WERI-Rb-1 (cell line): ENCODE data around the gene HBP1.
"Not testable (repeated sequence)": the region's sequence is repeated elsewhere in the genome, so short reads cannot be mapped to it uniquely, and the experiment has no call there.

Source experiments
- DNase-seq: peaks from one replicate; pipeline ENCODE4 v3.0.0-alpha.2; 2020
- H3K27ac ChIP-seq: fragments of 250-450 bp; sonication (Bioruptor Pico); 2 replicates; pipeline ENCODE4 v1.5.1; 2020; ENCODE audit warnings: mild to moderate bottlenecking, moderate library complexity
- H3K27me3 ChIP-seq: fragments of 250-450 bp; sonication (Bioruptor Pico); 2 replicates; pipeline ENCODE4 v1.5.1; 2021; ENCODE audit warnings: mild to moderate bottlenecking, low read depth, moderate library complexity; ENCODE audit not compliant: insufficient read depth, severe bottlenecking
- H3K36me3 ChIP-seq: fragments of 250-450 bp; sonication (Bioruptor Pico); 2 replicates; pipeline ENCODE4 v1.5.1; 2020; ENCODE audit warnings: mild to moderate bottlenecking, moderate library complexity
- H3K4me3 ChIP-seq: 2 replicates; pipeline ENCODE4 v1.5.1; 2011; ENCODE audit warnings: low read depth, mild to moderate bottlenecking, control low read depth, low read length
- H3K9me3 ChIP-seq: fragments of 250-450 bp; sonication (Bioruptor Pico); 2 replicates; pipeline ENCODE4 v1.5.1; 2021; ENCODE audit warnings: mild to moderate bottlenecking, moderate library complexity; ENCODE audit not compliant: severe bottlenecking
- TF ChIP-seq, protein P1 (sequence below): IDR thresholded peaks from 2 replicates; pipeline ENCODE4 v1.5.1; 2011; ENCODE audit warnings: low read depth, mild to moderate bottlenecking, control low read depth, inconsistent platforms, low read length

Gene HBP1

DNA sequence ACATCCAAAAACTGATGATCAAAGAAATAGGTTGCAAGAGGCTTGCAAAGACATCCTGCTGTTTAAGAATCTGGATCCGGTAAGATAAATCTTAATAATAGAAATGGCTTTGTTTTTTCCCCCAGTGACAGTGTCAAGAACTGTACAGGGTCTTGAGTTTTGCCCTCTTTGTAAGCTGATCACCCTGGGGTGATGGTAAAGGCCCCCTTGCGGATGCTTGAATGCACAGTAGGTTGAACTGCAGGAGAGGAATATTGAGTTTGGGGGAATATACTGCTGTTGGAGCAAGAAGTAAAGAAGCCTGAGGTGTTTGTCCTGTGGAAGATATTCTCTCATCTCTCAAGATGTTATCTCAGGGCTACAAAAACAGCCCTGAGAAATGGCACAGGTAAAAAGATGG, 40.6 kb upstream of the HBP1 start:
- Histone ChIP-seq H3K36me3 (no peaks in the 10 kb centered on the region), H3K4me3 (no peak overlapping the region), H3K27ac (no peak overlapping the region), H3K9me3 (no peaks in the 10 kb centered on the region), H3K27me3 (no peaks in the 10 kb centered on the region)
- DNase-seq = no peak
- TF ChIP-seq, protein P1, sequence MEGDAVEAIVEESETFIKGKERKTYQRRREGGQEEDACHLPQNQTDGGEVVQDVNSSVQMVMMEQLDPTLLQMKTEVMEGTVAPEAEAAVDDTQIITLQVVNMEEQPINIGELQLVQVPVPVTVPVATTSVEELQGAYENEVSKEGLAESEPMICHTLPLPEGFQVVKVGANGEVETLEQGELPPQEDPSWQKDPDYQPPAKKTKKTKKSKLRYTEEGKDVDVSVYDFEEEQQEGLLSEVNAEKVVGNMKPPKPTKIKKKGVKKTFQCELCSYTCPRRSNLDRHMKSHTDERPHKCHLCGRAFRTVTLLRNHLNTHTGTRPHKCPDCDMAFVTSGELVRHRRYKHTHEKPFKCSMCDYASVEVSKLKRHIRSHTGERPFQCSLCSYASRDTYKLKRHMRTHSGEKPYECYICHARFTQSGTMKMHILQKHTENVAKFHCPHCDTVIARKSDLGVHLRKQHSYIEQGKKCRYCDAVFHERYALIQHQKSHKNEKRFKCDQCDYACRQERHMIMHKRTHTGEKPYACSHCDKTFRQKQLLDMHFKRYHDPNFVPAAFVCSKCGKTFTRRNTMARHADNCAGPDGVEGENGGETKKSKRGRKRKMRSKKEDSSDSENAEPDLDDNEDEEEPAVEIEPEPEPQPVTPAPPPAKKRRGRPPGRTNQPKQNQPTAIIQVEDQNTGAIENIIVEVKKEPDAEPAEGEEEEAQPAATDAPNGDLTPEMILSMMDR = no peak

DNA sequence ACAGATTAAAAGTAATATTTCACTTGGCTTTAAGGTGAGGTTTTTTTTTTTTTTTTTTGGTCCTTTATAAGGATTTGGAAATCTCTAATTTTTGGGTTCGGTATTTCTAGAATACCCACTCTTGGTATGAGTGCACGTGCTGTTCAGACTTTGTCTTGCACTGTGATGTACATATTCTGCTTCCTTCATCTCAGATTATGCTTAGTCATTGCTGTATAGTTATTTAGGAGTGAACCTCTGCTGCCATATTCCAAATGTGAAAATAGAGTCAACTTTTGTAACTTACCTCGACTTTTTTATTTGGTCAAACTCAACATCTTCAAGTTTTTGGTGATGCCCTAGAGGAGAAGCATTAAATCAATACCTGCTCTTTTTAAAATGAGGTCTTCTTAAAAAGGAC, 40.1 kb upstream of the HBP1 start:
- Histone ChIP-seq H3K27me3 (no peaks in the 10 kb centered on the region), H3K9me3 (no peaks in the 10 kb centered on the region), H3K27ac (no peak overlapping the region), H3K4me3 (no peak overlapping the region), H3K36me3 (no peaks in the 10 kb centered on the region)
- no peak for DNase-seq
- TF ChIP-seq, protein P1 = no peak

DNA sequence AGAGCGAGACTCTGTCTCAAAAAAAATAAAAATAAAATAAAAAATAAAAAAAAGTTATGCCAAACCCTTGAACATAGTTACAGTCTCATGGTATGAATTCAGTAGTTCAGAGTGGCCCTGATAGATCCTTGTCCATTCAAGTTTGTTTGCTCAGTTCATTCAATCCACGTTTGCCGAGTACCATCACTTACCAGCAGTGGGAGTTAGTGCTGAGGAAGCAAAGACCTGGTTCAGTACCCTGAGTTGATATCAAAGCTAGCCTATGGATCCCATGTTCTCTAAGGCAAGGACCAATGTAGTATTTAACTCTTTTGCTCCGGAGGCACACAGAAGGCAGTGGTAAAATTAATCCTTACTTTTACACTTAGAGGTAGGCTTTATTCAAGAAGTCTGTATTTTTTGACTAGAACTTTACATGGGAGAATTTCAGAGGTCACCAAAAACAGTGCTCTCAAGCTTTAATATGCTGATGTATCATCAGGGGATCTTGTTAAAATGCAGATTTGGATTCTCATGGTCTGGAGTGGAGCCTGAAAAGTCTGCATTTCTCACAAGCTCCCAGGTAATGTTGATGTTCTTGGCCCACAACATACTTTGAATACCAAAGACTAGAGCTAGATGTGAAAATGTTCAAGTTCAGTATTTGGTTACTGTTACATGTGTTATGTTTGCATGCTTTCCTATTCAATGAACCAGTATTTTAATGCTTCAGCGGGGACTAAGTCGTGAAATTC, 38.1 kb upstream of the HBP1 start:
- no peaks in the 10 kb centered on the region for H3K9me3 ChIP-seq
- TF ChIP-seq, protein P1 = no peak
- no peaks in the 10 kb centered on the region for H3K36me3 ChIP-seq
- H3K4me3 ChIP-seq = no peak overlapping the region
- no peaks in the 10 kb centered on the region for H3K27me3 ChIP-seq
- no peak overlapping the region for H3K27ac ChIP-seq
- no peak for DNase-seq

DNA sequence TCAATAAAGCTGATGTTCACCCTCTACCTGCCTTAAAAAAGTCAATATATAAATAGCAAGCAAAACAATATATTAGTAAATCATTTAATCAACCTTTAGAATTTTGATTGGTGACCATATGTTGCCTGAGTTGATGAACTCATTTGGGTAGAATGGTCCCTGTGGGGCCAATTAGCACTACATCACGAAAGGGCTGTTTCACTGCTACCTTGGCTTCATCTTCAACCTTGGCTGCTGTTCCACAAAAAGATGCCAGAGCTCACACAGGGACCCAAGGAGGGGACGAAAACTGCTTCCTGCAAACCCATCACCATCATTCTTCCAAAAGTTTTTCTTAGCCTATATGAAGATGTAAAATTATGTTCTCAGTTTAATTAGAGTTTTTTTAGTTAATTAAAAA, 35.4 kb upstream of the HBP1 start:
- H3K36me3 ChIP-seq = no peaks in the 10 kb centered on the region
- DNase-seq = no peak
- TF ChIP-seq, protein P1 = no peak

DNA sequence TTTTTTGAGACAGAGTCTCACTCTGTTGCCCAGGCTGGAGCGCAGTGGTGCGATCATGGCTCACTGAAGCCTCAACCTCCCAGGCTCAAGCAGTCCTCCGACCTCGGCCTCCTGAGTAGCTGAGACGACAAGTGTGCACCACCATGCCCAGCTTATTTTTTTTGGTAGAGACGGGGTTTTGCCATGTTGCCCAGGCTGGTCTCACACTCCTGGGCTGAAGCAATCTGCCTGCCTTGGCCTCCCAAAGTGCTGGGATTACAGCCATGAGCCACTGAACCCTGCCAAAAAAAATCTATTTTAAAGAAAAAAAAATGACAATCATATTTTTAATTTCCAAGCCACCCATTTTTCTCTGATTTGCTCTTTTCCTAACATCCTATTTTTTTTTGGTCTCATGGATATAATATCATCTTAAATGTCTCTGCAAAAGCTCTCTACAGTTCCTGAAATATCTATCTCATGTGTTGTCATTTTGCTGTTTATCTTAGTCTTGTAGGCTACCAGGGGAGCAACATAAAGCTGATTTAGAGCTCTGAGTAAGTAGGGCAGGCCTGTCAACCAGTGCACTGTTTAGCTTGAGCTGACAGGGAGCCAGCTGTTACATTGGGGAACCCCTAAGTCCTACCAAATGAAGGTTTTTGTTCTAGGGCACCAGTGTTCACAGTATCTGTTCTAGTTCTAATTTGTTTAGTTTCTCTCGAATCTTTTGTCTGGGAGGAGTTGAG, 29.9 kb upstream of the HBP1 start:
- no peaks in the 10 kb centered on the region for H3K9me3 ChIP-seq
- H3K4me3 ChIP-seq = no peak overlapping the region
- no peaks in the 10 kb centered on the region for H3K36me3 ChIP-seq
- peak; percentile 29 for DNase-seq
- H3K27me3 ChIP-seq = no peaks in the 10 kb centered on the region
- H3K27ac ChIP-seq = no peak overlapping the region
- TF ChIP-seq, protein P1 = no peak

More for the DNA sequence above, 35.4 kb upstream of the HBP1 start:
- H3K27me3 ChIP-seq = no peaks in the 10 kb centered on the region
- no peak overlapping the region for H3K4me3 ChIP-seq
- no peaks in the 10 kb centered on the region for H3K9me3 ChIP-seq
- no peak overlapping the region for H3K27ac ChIP-seq

DNA sequence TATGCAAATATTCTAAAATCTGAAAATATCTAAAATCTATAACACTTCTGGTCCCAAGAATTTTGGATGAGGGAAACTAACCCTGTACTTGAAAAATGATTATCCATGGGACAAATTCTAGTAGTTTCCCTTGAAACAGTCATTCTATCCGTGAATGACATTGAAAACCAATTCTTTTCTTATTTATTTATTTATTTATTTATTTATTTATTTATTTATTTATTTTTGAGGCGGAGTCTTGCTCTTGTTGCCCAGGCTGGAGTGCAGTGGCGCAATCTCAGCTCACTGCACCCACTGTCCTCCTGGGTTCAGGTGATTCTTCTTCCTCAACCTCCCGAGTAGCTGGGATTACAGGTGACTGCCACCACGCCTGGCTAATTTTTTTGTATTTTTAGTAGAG, 24.9 kb upstream of the HBP1 start:
- not testable (repeated sequence) for H3K4me3 ChIP-seq, H3K9me3 ChIP-seq, DNase-seq, H3K27ac ChIP-seq, H3K27me3 ChIP-seq, H3K36me3 ChIP-seq
